Peyer's patch (tissue), 4 donors: ENCODE results near the gene CDK15.

Experiments
- POLR2A ChIP-seq, 2 donors: fragments of 450-650 bp; IDR thresholded peaks; one replicate each; pipeline ENCODE4 v1.5.1; 2017; ENCODE audit warnings: antibody characterized with exemption in 2 of 2, mild to moderate bottlenecking in 2 of 2, moderate library complexity in 2 of 2
- TF ChIP-seq, protein P1 (sequence below), 6 experiments: fragments of 450-650 bp in 4 of 6; fragments of 200-600 bp in 2 of 6; sonication (generic) in 1 of 6; IDR thresholded peaks; one replicate each; pipeline ENCODE4 v1.5.1; 2017 to 2019; ENCODE audit warnings: antibody characterized with exemption in 6 of 6, mild to moderate bottlenecking in 3 of 6, moderate library complexity in 1 of 6

DNA sequence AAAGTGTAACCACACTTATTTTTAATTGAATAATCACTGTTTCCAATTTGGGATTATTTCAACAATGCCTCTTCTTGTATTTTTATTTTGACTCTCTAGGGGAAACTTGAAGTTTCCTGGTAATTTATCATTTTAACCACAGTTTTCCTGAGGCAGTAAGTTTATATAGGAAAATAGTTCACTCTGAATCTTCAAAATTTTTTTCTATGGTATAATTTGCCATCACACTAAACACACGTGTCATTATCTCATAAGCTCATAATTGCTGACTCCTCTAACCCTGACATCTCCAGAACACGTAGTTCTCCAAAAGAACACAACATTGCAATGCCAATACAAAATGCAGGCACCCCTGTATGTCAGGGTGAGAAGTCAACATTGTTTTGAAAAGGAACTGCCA, 125.1 kb downstream of the CDK15 start:
- no peak for TF ChIP-seq POLR2A (IDR thresholded peaks at IDR 0.05)
- TF ChIP-seq, protein P1, sequence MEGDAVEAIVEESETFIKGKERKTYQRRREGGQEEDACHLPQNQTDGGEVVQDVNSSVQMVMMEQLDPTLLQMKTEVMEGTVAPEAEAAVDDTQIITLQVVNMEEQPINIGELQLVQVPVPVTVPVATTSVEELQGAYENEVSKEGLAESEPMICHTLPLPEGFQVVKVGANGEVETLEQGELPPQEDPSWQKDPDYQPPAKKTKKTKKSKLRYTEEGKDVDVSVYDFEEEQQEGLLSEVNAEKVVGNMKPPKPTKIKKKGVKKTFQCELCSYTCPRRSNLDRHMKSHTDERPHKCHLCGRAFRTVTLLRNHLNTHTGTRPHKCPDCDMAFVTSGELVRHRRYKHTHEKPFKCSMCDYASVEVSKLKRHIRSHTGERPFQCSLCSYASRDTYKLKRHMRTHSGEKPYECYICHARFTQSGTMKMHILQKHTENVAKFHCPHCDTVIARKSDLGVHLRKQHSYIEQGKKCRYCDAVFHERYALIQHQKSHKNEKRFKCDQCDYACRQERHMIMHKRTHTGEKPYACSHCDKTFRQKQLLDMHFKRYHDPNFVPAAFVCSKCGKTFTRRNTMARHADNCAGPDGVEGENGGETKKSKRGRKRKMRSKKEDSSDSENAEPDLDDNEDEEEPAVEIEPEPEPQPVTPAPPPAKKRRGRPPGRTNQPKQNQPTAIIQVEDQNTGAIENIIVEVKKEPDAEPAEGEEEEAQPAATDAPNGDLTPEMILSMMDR (IDR thresholded peaks at IDR 0.05) = no peak
